Trophoblast cell (in vitro differentiated cells and primary cell): ENCODE data around the gene KAT6B.

Experiments used
- DNase-seq, 2 donors: peaks; one replicate each; pipeline ENCODE4 v3.0.0-alpha.2; 2016
- H2AFZ ChIP-seq: 2 replicates; pipeline ENCODE4 v1.6.1; 2013; ENCODE audit warnings: low read length, moderate library complexity, mild to moderate bottlenecking; ENCODE audit not compliant: insufficient read depth, poor library complexity
- H2AK5ac ChIP-seq: 2 replicates; pipeline ENCODE4 v1.6.1; 2013; ENCODE audit warnings: mild to moderate bottlenecking, low read length
- H2BK120ac ChIP-seq: 2 replicates; pipeline ENCODE4 v1.6.1; 2013; ENCODE audit warnings: low read length, mild to moderate bottlenecking, moderate library complexity; ENCODE audit not compliant: insufficient read depth, poor library complexity
- H2BK12ac ChIP-seq: 2 replicates; pipeline ENCODE4 v1.6.1; 2013; ENCODE audit warnings: mild to moderate bottlenecking, low read length, moderate library complexity
- H2BK5ac ChIP-seq: 2 replicates; pipeline ENCODE4 v1.6.1; 2013; ENCODE audit warnings: low read length, low read depth, moderate library complexity, mild to moderate bottlenecking; ENCODE audit not compliant: poor library complexity
- H3K14ac ChIP-seq: 2 replicates; pipeline ENCODE4 v1.6.1; 2013; ENCODE audit warnings: mild to moderate bottlenecking, low read length
- H3K18ac ChIP-seq: 2 replicates; pipeline ENCODE4 v1.6.1; 2013; ENCODE audit warnings: mild to moderate bottlenecking, low read length
- H3K23ac ChIP-seq: 2 replicates; pipeline ENCODE4 v1.6.1; 2013; ENCODE audit warnings: low read length
- H3K27ac ChIP-seq: 2 replicates; pipeline ENCODE4 v1.5.1; 2013; ENCODE audit warnings: low read depth, mild to moderate bottlenecking, inconsistent platforms, low read length, moderate library complexity
- H3K27me3 ChIP-seq: 2 replicates; pipeline ENCODE4 v1.6.1; 2013; ENCODE audit warnings: inconsistent platforms, mild to moderate bottlenecking, low read length, moderate library complexity; ENCODE audit not compliant: insufficient read depth
- H3K36me3 ChIP-seq, 2 experiments: 1 replicate in 1 of 2; 2 replicates in 1 of 2; pipeline ENCODE4 v1.6.1; 2013; ENCODE audit warnings: low read length in 2 of 2, mild to moderate bottlenecking in 2 of 2, moderate library complexity in 1 of 2; ENCODE audit not compliant: insufficient read depth in 2 of 2, control insufficient read depth in 1 of 2
- H3K4ac ChIP-seq: 2 replicates; pipeline ENCODE4 v1.6.1; 2013; ENCODE audit warnings: low read depth, mild to moderate bottlenecking, low read length, moderate library complexity
- H3K4me1 ChIP-seq, 2 experiments: 1 replicate in 1 of 2; 2 replicates in 1 of 2; pipeline ENCODE4 v1.6.1; 2013; ENCODE audit warnings: low read length in 2 of 2, mild to moderate bottlenecking in 2 of 2, moderate library complexity in 1 of 2; ENCODE audit not compliant: insufficient read depth in 2 of 2, control insufficient read depth in 1 of 2
- H3K4me2 ChIP-seq: 2 replicates; pipeline ENCODE4 v1.6.1; 2013; ENCODE audit warnings: inconsistent platforms, mild to moderate bottlenecking, low read length, moderate library complexity
- H3K4me3 ChIP-seq: 2 replicates; pipeline ENCODE4 v1.5.1; 2013; ENCODE audit warnings: mild to moderate bottlenecking, low read depth, low read length, inconsistent platforms
- H3K79me1 ChIP-seq: one replicate; pipeline ENCODE4 v1.6.1; 2013; ENCODE audit warnings: low read length
- H3K79me2 ChIP-seq: 2 replicates; pipeline ENCODE4 v1.6.1; 2013; ENCODE audit warnings: low read length, mild to moderate bottlenecking; ENCODE audit not compliant: control insufficient read depth, insufficient read depth, poor library complexity
- H3K9ac ChIP-seq: 2 replicates; pipeline ENCODE4 v1.6.1; 2013; ENCODE audit warnings: mild to moderate bottlenecking, low read length
- H3K9me3 ChIP-seq: 2 replicates; pipeline ENCODE4 v1.6.1; 2013; ENCODE audit warnings: low read depth, mild to moderate bottlenecking, control low read depth, inconsistent platforms, low read length; ENCODE audit not compliant: insufficient read depth
- H4K12ac ChIP-seq: 2 replicates; pipeline ENCODE4 v1.6.1; 2013; ENCODE audit warnings: low read depth, mild to moderate bottlenecking, low read length, moderate library complexity
- H4K8ac ChIP-seq: 2 replicates; pipeline ENCODE4 v1.6.1; 2013; ENCODE audit warnings: low read depth, mild to moderate bottlenecking, low read length, moderate library complexity
- H4K91ac ChIP-seq: one replicate; pipeline ENCODE4 v1.6.1; 2013; ENCODE audit warnings: low read depth, mild to moderate bottlenecking, low read length, moderate library complexity
- WGBS: extraction: QIAGEN DNeasy Blood & Tissue Kit; methylation state at CpG from one replicate; pipeline ENCODE4 v1.1.7; 2013; ENCODE audit warnings: missing lambda C conversion rate; ENCODE audit not compliant: insufficient read length, insufficient coverage; ENCODE audit errors: extremely low coverage; 5-methylcytosine and 5-hydroxymethylcytosine counted together

The KAT6B gene

GRCh38 chr10:75013522-75013921, 187.1 kb downstream of the KAT6B start:
- Histone ChIP-seq H3K4ac (no peak overlapping the region), H3K23ac (no peak overlapping the region), H3K27me3 (no peaks in the 10 kb centered on the region), H3K4me2 (no peak overlapping the region), H3K79me2 (no peaks in the 10 kb centered on the region), H2BK120ac (no peak overlapping the region), H4K91ac (no peak overlapping the region), H3K9ac (no peak overlapping the region), H3K4me3 (no peak overlapping the region), H2BK5ac (no peak overlapping the region), H3K18ac (no peak overlapping the region), H3K79me1 (no peaks in the 10 kb centered on the region), H3K36me3 (no peaks in the 10 kb centered on the region), H3K4me1 (no peaks in the 10 kb centered on the region), H2AFZ (no peak overlapping the region), H2BK12ac (no peak overlapping the region), H4K8ac (no peak overlapping the region), H3K9me3 (no peaks in the 10 kb centered on the region), H4K12ac (no peak overlapping the region), H3K27ac (no peak overlapping the region), H2AK5ac (no peak overlapping the region), H3K14ac (no peak overlapping the region)
- no CpG with 5 or more reads among the region's 2 CpGs for WGBS
- DNase-seq: no peak

- H3K18ac ChIP-seq: no peak overlapping the region
Measured at GRCh38 chr10:75014516-75015230, 188.3 kb downstream of the KAT6B start.

GRCh38 chr10:75015442-75015841, 189.0 kb downstream of the KAT6B start:
- Histone ChIP-seq H4K12ac (no peak overlapping the region), H3K9ac (no peak overlapping the region), H3K79me1 (no peaks in the 10 kb centered on the region), H3K27me3 (no peaks in the 10 kb centered on the region), H2BK120ac (no peak overlapping the region), H2BK12ac (no peak overlapping the region), H4K91ac (no peak overlapping the region), H3K9me3 (no peaks in the 10 kb centered on the region), H3K4me3 (no peak overlapping the region), H2BK5ac (no peak overlapping the region), H4K8ac (no peak overlapping the region), H3K4me1 (no peaks in the 10 kb centered on the region), H3K4ac (no peak overlapping the region), H3K27ac (no peak overlapping the region), H2AFZ (no peak overlapping the region), H3K23ac (no peak overlapping the region), H2AK5ac (no peak overlapping the region), H3K36me3 (no peaks in the 10 kb centered on the region), H3K4me2 (no peak overlapping the region), H3K14ac (no peak overlapping the region), H3K18ac (no peak overlapping the region), H3K79me2 (no peaks in the 10 kb centered on the region)
- WGBS: no CpG with 5 or more reads among the region's 5 CpGs
- DNase-seq: no peak

More at GRCh38 chr10:75014516-75015230, 188.3 kb downstream of the KAT6B start:
- Histone ChIP-seq H3K4me2 (no peak overlapping the region), H3K79me1 (no peaks in the 10 kb centered on the region), H3K23ac (no peak overlapping the region), H2BK12ac (no peak overlapping the region), H2AK5ac (no peak overlapping the region), H3K4me1 (no peaks in the 10 kb centered on the region), H3K36me3 (no peaks in the 10 kb centered on the region), H3K14ac (no peak overlapping the region), H4K91ac (no peak overlapping the region), H3K4me3 (no peak overlapping the region), H2BK5ac (no peak overlapping the region), H3K9me3 (no peaks in the 10 kb centered on the region), H3K9ac (no peak overlapping the region), H3K79me2 (no peaks in the 10 kb centered on the region), H3K27ac (no peak overlapping the region), H2BK120ac (no peak overlapping the region), H2AFZ (no peak overlapping the region), H4K12ac (no peak overlapping the region), H4K8ac (no peak overlapping the region), H3K27me3 (no peaks in the 10 kb centered on the region), H3K4ac (no peak overlapping the region)
- WGBS: no CpG with 5 or more reads among the region's 6 CpGs
- no peak for DNase-seq

GRCh38 chr10:75016325-75016724, 189.9 kb downstream of the KAT6B start:
- Histone ChIP-seq H4K91ac (no peak overlapping the region), H3K9ac (no peak overlapping the region), H3K36me3 (peaks cover 0 to 2% of the 10 kb centered on the region in 2 experiments), H2BK12ac (no peak overlapping the region), H3K4ac (no peak overlapping the region), H2AFZ (no peak overlapping the region), H2AK5ac (no peak overlapping the region), H3K23ac (no peak overlapping the region), H2BK5ac (no peak overlapping the region), H3K9me3 (no peaks in the 10 kb centered on the region), H3K79me1 (no peaks in the 10 kb centered on the region), H3K79me2 (no peaks in the 10 kb centered on the region), H3K18ac (no peak overlapping the region), H3K14ac (no peak overlapping the region), H4K12ac (no peak overlapping the region), H3K27ac (no peak overlapping the region), H4K8ac (no peak overlapping the region), H3K4me2 (no peak overlapping the region), H3K4me3 (no peak overlapping the region), H3K4me1 (no peaks in the 10 kb centered on the region), H3K27me3 (no peaks in the 10 kb centered on the region), H2BK120ac (no peak overlapping the region)
- no CpG with 5 or more reads among the region's 3 CpGs for WGBS
- no peak for DNase-seq
